NCI-H82 treated with DMSO at 0.1 percent for 48 hours (cell line): ENCODE measurements around the gene TRAF4.

Experiments used
- DNase-seq: peaks from one replicate; lab custom pipeline; 2025; ENCODE audit not compliant: unreplicated experiment; lab: John Stamatoyannopoulos, UW

The TRAF4 gene

DNA sequence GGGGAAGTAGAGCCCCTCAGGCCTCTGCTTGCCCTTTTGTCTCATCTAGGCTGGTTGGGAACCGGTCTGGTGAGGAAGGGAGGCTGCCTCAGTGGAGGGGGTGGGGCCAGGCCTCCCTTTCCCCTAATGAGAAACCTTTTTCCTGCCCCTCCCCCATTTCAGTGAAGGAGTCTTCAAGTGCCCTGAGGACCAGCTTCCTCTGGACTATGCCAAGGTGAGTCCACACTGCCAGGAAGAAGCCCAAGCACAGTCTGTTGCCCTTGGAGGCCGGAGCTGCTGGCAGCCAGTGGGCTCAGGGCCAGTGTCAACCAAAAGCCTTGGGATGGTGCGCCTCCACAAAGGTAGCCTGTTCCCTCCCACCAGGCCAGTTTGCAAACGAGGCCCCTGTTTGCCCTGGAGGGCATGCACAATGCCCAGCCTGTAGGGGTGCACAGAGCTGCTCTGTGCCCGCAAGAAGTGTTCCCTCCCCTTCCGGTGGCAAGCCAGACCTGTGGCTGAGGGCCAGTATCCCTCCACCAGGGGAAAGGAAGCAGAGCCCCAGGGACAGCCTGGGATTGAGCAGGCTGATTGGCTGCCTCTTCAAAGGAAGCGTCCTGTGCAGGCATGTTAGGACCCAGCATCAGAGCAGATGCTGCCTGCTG is 3.4 kb downstream of the TRAF4 start:
- DNase-seq: no peak

DNA sequence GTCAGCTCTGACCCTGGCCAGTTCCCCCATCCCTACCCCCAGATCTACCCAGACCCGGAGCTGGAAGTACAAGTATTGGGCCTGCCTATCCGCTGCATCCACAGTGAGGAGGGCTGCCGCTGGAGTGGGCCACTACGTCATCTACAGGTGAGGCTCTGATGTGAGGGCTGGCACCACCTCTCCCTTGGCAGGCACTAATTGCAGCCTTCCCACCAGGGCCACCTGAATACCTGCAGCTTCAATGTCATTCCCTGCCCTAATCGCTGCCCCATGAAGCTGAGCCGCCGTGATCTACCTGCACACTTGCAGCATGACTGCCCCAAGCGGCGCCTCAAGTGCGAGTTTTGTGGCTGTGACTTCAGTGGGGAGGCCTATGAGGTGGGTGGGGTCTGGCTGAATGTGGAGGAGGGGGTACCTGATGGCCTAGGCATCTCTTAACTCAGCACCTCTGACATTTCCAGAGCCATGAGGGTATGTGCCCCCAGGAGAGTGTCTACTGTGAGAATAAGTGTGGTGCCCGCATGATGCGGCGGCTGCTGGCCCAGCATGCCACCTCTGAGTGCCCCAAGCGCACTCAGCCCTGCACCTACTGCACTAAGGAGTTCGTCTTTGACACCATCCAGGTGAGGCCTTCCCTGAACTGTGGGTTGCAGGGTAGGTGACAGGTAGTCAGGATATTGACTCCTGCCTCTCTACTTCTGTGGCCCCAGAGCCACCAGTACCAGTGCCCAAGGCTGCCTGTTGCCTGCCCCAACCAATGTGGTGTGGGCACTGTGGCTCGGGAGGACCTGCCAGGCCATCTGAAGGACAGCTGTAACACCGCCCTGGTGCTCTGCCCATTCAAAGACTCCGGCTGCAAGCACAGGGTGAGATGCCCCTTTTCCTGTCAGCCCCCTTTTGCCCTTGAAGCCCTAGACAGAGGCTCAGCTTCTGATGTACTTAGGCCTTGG is 4.3 kb downstream of the TRAF4 start:
- no peak for DNase-seq

DNA sequence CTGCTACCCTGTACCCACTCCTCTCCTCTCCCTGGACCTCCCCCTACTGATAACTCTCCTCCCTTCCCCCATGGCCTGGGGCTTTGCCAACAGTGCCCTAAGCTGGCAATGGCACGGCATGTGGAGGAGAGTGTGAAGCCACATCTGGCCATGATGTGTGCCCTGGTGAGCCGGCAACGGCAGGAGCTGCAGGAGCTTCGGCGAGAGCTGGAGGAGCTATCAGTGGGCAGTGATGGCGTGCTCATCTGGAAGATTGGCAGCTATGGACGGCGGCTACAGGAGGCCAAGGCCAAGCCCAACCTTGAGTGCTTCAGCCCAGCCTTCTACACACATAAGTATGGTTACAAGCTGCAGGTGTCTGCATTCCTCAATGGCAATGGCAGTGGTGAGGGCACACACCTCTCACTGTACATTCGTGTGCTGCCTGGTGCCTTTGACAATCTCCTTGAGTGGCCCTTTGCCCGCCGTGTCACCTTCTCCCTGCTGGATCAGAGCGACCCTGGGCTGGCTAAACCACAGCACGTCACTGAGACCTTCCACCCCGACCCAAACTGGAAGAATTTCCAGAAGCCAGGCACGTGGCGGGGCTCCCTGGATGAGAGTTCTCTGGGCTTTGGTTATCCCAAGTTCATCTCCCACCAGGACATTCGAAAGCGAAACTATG is 5.2 kb downstream of the TRAF4 start:
- no peak for DNase-seq

DNA sequence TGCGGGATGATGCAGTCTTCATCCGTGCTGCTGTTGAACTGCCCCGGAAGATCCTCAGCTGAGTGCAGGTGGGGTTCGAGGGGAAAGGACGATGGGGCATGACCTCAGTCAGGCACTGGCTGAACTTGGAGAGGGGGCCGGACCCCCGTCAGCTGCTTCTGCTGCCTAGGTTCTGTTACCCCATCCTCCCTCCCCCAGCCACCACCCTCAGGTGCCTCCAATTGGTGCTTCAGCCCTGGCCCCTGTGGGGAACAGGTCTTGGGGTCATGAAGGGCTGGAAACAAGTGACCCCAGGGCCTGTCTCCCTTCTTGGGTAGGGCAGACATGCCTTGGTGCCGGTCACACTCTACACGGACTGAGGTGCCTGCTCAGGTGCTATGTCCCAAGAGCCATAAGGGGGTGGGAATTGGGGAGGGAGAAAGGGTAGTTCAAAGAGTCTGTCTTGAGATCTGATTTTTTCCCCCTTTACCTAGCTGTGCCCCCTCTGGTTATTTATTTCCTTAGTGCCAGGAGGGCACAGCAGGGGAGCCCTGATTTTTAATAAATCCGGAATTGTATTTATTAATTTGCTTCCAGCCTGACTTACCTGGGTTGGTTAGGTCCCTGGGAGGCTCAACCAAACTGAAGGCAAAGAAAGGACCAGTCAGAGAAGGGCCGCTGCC is 5.8 kb downstream of the TRAF4 start:
- DNase-seq: no peak

DNA sequence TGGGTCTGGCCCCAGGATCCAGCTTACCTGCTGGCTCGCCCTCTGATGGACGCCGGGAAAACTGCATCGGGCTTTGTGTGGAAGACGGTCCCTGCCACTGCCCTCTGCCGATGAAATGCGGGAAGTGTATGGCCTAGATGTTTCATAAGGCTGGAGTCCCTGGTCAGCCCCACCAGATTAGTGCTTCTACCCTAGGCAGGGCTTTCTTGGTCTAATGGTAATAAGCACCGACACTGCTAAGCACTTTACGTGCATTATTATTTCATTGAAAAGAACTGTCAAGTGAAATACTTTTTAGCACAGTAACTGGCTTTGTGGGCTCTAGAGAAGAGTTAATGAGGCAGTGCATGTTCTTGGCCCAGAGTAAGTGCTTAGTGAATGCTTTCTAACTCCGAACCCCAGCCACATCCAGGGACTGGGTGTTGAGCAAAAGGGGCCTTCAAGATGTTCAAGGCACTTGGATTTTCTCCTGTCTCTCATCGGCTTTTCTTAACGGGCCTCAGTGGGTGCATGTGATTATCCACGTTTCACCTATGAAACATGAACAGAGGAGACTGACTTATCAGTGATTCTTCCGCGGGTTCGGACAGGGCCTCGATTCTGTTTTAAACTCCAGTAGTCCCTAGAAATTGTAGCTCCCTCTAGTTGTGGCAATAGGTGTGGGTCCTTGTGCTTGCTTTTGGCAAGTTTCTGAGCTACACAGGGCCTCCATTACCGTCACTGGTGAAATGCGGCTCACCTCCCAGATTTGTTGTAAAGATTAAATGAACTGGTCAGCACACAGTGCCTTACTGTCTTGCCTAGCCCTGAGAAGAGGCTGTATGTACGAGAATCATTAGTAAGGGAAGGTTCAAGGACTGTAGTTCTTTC is 6.6 kb downstream of the TRAF4 start:
- peak; percentile 87 for DNase-seq

DNA sequence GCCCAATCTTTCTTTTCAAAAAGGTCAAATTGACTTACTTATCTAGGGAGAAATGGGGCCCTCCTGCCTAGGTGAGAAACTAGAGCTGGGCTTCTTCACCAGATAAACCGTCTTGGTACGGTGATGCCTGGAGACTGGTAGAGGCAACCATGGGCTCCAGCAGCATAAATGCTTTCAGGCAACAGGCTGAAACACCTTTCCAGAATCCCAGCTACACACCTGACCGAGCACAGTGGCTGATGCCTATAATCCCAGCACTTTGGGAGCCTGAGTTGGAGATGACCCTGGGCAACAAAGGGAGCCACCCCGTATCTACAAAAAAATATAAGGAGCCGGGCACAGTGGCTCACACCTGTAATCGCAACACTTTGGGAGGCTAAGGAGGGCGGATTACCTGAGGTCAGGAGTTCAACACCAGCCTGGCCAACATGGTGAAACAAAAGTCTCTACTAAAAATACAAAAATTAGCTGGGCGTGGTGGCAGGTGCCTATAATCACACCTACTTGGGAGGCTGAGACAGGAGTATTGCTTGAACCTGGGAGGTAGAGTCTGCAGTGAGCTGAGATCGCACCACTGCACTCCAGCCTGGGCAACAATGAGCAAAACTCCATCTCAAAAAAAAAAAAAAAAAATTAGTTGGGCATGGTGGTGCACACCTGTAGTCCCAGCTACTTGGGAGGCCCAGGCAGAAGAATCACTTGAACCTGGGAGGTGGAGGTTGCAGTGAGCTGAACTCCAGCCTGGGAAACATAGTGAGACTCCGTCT is 8.0 kb downstream of the TRAF4 start:
- DNase-seq: no peak

DNA sequence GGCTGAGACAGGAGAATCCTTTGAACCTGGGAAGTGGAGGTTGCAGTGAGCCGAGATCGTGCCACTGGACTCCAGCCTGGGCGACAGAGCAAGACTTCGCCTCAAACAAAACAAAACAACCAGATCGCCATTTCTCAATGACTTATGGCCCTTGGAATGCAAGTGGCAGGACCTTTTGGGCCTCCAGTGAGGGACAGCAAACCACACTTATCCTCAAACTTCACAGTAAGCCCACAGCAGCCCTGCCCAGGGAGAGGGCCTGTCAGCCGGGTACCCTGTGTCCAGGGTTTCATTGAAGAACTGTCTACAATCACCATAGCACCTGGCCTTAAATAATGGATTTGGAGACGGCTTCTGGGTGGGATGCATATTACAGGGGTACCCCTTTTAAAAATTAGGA is 11.7 kb downstream of the TRAF4 start:
- no peak for DNase-seq

DNA sequence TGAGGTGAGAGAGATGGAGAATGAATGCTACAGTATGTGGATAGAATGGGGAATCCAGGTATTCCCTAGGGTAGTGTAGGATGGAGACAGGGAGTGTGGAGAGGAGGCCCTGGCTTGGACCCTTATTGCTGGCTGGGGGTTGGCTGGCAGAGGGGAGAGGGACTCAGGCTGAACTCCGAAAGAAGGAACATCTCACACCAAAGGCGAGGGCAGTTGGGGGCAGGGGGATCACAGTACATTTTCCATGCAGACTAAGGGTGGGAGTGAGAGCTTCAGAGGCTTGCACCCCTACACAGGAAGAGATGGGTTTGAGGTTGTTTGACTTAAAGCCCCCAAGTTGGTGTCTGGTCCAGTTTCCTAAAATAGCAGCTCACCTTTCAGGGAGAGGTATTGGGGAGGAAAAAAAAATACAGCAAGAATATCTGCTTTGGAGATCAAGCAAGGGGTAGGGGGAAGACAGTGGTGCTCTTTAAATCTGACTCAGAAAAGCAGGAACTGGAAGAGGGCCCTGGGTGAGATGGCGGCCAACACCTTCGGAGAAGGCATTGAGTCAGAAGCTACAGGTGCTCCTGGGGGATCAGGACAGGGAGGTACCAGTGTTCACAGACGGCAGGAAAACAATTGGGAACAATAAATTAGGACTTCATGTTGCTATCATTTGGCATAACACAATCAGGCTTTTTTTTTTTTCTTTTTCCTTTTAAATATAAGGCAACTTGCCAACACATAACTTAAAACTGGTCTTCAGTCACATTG is 12.4 kb downstream of the TRAF4 start:
- DNase-seq: no peak

DNA sequence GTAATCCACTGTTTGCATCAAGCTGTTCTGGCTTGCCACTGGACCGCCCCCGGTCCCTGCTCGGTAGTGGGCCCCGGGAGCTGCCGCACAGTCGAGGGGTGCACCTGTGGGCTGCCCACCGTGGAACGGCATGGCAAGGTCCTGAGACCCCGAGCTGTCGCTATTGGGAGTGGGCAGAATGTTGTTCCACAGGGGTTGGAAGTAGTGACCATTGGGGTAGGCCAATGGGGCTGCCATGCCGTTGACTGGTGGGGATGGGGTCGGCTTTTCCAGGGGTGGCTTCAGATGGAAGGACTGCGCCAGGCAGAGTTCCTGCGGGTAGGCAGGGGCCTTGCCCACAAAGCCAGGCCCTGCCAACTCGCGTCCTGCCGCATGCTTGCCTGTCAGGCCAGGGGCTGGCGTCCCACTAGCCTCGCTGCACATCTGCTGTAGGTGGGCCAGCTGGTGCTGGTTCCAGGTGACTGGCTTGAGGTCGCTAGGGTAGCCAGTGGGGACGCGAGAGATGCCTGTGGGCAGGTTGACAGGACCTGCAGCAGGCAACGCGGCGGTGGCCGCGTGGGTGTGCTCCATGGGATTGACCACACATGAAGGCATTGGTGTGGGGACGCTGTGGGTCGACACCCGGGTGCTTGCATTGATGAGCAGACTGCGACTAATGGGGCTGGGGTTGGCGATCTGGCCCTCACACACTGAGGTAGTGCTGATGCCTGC is 14.8 kb downstream of the TRAF4 start:
- DNase-seq: no peak

DNA sequence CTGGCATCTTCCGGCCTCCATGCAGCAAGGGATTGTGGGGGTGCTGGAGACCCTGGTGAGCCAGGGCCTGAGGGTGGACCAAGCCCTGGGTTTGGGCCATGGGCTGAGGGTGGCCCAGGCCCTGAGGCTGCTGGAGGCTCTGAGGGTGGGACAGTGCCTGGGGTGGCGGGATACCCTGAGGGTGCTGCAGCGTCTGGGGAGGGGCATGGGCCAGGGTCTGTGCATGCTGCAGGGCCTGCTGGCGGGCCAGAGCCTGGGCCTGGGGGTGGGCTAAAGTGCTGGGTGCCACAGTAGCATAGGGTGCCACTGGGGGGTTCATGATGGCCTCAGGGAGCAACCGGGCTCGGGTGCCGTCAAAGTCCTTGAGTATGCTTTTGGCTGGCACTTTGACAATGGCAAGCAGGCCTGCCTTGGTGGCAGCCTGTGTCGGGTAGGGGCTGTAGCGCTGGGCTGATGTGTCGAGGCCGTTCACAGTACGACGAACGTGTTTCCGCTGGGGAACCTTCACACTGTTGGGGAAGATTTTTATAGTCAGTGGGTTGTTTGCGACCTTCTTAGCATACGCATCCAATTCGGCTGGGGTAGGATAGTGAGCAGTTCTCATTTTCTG is 15.6 kb downstream of the TRAF4 start:
- DNase-seq: no peak

DNA sequence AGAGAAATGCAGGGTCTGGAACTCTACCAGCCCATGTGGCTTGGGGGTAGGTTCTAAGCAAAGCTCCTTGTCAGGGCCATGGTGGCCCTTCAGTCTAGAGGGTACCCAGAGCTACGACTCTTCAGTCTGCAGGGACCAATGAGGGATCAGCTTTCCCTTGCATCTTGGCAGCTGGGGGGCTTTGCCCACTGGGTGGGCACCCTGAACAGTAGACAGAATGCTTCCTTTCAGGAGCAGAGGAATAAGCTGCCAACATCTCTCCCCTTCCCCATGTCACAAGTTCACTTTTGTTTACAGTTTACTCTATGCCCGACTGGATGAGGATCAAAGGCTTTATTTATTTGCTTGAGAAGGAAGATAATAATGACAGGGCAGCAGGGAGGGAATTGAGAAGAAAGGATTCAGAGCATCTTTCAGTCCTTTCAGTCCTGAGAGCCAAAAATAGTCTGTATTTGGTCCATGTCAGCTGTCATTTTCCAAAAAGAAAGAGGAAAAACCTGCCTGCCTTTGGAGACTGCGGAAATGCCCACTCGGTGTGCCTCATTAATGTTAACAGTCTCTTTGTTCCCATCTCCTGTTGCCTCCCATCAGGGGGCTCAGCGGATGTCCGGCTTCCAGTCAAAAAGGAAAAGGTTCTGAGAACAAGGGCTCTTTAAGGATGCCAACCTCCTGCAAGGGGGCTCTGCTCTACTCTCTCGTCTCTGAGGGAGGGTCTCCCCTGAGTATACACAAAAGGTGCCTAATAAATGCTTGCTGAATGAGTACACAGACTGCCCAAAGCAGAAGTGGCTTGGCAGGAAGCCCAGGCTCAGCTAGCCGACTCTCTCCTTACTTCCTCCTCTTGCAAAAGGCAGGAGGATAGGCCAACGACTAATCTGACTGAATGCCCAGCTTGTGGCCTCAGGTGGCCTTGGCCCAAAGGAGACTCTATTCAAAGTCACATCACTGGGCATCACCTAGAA is 17.1 kb downstream of the TRAF4 start:
- DNase-seq: no peak

DNA sequence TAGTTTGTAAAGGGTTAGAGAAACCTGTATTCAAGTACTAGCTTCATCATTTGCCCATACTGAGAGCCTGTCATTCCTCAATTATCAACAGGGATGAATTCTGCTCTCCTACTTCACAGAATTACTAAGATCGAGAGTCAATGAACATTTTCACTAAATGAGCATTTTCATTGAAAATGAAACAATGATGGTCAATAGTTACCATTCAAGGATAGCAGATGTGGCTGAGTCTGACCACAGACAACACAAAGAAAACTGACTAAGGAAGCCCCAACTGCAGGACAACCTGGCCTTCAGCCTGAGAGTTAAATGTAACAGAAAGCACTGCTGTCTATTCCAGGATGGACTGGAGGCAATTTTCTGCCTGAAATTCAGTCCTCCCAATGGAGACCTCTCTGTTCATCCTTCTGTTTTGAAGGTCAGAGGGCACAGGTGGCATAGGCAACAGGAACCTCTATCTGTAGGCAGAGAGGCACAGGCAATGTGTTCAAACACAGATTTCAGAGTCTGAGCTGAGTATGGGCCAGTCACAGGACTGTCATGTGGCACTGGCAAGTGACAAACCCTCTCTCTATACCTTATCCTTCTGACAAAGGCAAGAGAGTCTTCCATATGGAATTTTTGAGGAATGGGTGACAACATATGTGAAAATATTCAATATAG is 19.5 kb downstream of the TRAF4 start:
- no peak for DNase-seq

DNA sequence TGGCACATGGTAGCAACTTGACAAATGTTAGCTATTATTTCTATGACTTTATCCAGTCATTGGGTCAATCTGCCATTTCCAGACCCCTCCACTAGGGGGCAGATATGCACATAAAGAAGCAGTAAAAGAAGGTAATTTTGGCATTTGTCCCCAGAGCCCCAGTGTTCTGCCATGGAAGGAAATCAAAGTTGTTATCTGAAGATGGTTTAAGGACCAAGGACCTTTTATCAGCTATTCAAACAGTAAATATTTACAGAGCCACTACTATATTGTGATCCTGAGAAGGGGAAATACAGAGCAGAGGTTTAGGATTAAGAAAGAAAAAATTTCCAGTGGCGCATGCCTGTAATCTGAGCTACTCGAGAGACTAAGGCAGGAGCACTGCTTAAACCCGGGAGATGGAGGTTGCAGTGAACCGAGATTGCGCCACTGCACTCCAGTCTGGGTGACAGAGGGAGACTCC is 20.0 kb downstream of the TRAF4 start:
- DNase-seq: peak; percentile 39

DNA sequence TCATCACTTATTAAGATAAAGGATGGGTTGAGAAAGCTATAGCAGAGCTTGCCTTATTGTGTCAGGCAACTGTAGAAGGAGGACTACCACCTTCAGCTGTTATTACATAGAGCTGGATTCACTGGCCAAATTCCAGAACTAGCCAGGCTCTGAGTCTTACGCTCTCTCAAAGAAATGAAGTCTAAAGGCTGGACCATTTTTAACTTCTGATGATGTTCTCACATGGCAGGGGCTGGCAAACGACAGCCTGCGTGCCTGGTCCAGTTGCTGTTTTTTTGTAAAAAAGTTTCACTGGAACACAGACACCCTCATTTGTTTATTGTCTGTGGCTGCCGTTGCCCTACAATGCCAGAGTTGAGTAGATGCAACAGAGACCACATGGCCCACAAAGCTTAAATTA is 21.2 kb downstream of the TRAF4 start:
- no peak for DNase-seq

DNA sequence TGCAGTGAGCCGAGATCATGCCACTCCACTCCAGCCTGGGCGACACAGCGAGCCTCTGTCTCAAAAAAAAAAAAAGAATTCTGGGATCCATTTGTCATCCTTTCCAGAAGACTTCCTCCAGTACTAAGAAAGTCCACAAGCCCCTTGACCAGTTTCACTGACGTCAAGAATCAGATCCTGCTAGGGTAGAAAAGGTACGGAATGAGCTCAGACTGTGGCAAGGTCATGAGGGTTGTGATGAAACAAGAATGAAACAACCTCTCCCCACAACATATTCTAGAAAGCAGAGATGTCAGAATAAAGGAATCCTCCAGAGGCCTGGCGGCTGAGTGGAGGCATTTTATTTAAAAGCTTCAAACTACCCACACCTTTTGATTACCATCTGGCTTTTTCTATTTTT is 29.9 kb downstream of the TRAF4 start:
- DNase-seq: no peak

DNA sequence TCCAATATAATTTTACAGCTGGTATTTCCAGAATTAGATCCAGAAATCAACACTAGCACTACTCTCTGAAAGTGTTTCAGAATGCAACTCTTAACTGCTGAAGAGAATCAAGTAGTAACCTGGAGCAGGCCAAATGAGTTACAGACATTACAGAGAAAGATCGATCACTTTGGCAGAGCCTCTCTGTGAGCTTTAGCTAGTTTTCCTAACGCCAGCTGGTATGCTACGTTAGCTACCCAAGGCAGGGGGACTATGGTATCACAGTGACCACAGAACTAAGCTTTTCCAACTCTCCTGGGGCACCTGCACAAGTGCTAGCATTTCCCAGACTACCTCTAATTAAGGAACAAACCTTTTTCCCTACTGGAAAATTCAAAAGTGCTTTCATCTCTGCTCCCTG is 30.4 kb downstream of the TRAF4 start:
- DNase-seq: no peak
